CD14-positive monocyte (primary cell): ENCODE measurements around the gene TLCD1. TPM values are rescaled to one million over a fixed set of nuclear protein-coding genes. Genes with fewer than 3 reads are reported as not detected.
A peak's percentile ranks its signal among the peaks of the same experiment; 100 is the strongest.

Source experiments
- DNase-seq, 3 donors: peaks; one replicate each; pipeline ENCODE4 v3.0.0-alpha.2; 2011 to 2022
- H2AFZ ChIP-seq: 2 replicates; pipeline ENCODE4 v1.6.0; 2012; ENCODE audit warnings: mild to moderate bottlenecking, low read depth, low read length, inconsistent platforms; ENCODE audit not compliant: insufficient read depth, poor library complexity, severe bottlenecking
- H3K27ac ChIP-seq, 2 donors: 1 replicate in 1 of 2; 2 replicates in 1 of 2; pipeline ENCODE4 v1.5.1; 2012 to 2013; ENCODE audit warnings: low read length in 2 of 2, control low read depth in 1 of 2, inconsistent platforms in 1 of 2, low read depth in 1 of 2, mild to moderate bottlenecking in 1 of 2
- H3K27me3 ChIP-seq, 2 donors: one replicate each; pipeline versions ENCODE4 v1.6.0 to v1.6.1; 2011 to 2013; ENCODE audit warnings: low read length in 2 of 2; ENCODE audit not compliant: control insufficient read depth in 2 of 2, insufficient read depth in 2 of 2
- H3K36me3 ChIP-seq, 2 donors: replicated peaks in 1 of 2; 1 replicate in 1 of 2; 2 replicates in 1 of 2; pipeline versions ENCODE4 v1.5.1 to v1.6.1; 2012 to 2013; ENCODE audit warnings: low read length in 2 of 2, control low read depth in 1 of 2, inconsistent platforms in 1 of 2, mild to moderate bottlenecking in 1 of 2; ENCODE audit not compliant: insufficient read depth in 2 of 2, control insufficient read depth in 1 of 2
- H3K4me1 ChIP-seq, 2 donors: 1 replicate in 1 of 2; 2 replicates in 1 of 2; pipeline versions ENCODE4 v1.5.1 to v1.6.1; 2012 to 2013; ENCODE audit warnings: low read length in 2 of 2, control low read depth in 1 of 2, inconsistent platforms in 1 of 2, mild to moderate bottlenecking in 1 of 2, moderate library complexity in 1 of 2; ENCODE audit not compliant: insufficient read depth in 2 of 2, control insufficient read depth in 1 of 2
- H3K4me2 ChIP-seq: replicated peaks from 2 replicates; pipeline ENCODE3; 2012; ENCODE audit warnings: low read length, moderate library complexity, mild to moderate bottlenecking; ENCODE audit not compliant: poor library complexity, severe bottlenecking; ENCODE audit errors: extremely low read depth
- H3K4me3 ChIP-seq, 3 experiments: fragments of 200-600 bp in 1 of 3; sonication (generic) in 1 of 3; replicated peaks in 1 of 3; 1 replicate in 2 of 3; 2 replicates in 1 of 3; pipeline ENCODE4 v1.5.1; 2011 to 2013; ENCODE audit warnings: low read length in 3 of 3, mild to moderate bottlenecking in 3 of 3, control low read depth in 2 of 3, low read depth in 2 of 3, inconsistent platforms in 1 of 3, moderate library complexity in 1 of 3
- H3K79me2 ChIP-seq: 2 replicates; pipeline ENCODE4 v1.6.0; 2012; ENCODE audit warnings: mild to moderate bottlenecking, control low read depth, inconsistent platforms, low read length, moderate library complexity; ENCODE audit not compliant: insufficient read depth
- H3K9ac ChIP-seq: 2 replicates; pipeline ENCODE4 v1.6.0; 2017; ENCODE audit warnings: low read length, mild to moderate bottlenecking; ENCODE audit not compliant: insufficient read depth, poor library complexity, severe bottlenecking
- H3K9me3 ChIP-seq, 2 donors: replicated peaks in 1 of 2; 1 replicate in 1 of 2; 2 replicates in 1 of 2; pipeline versions ENCODE4 v1.5.1 to v1.6.1; 2012 to 2013; ENCODE audit warnings: low read length in 2 of 2, control low read depth in 1 of 2; ENCODE audit not compliant: control insufficient read depth in 1 of 2, insufficient read depth in 1 of 2
- H4K20me1 ChIP-seq: 2 replicates; pipeline ENCODE4 v1.6.0; 2012; ENCODE audit warnings: mild to moderate bottlenecking, low read length, control low read depth, moderate library complexity; ENCODE audit not compliant: insufficient read depth
- H3K27ac Mint-ChIP-seq, 7 donors: one replicate each; pipeline ENCODE4 v1.8.0; 2020; ENCODE audit warnings: mild to moderate bottlenecking in 7 of 7, mixed read lengths in 7 of 7, moderate library complexity in 6 of 7, inconsistent platforms in 2 of 7
- H3K27me3 Mint-ChIP-seq, 3 donors: one replicate each; pipeline ENCODE4 v1.8.0; 2021 to 2022; ENCODE audit warnings: low read depth in 3 of 3, mild to moderate bottlenecking in 3 of 3, mixed read lengths in 3 of 3, moderate library complexity in 3 of 3, inconsistent platforms in 1 of 3
- H3K36me3 Mint-ChIP-seq, 2 donors: one replicate each; pipeline ENCODE4 v1.8.0; 2020; ENCODE audit warnings: mixed read lengths in 2 of 2, inconsistent platforms in 1 of 2, mild to moderate bottlenecking in 1 of 2
- H3K4me1 Mint-ChIP-seq: one replicate; pipeline ENCODE4 v1.8.0; 2020; ENCODE audit warnings: mild to moderate bottlenecking, mixed read lengths
- H3K4me3 Mint-ChIP-seq, 2 donors: one replicate each; pipeline ENCODE4 v1.8.0; 2020; ENCODE audit warnings: mild to moderate bottlenecking in 2 of 2, mixed read lengths in 2 of 2, moderate library complexity in 1 of 2
- H3K9me3 Mint-ChIP-seq, 7 donors: one replicate each; pipeline ENCODE4 v1.8.0; 2020 to 2022; ENCODE audit warnings: mixed read lengths in 7 of 7, mild to moderate bottlenecking in 6 of 7, moderate library complexity in 6 of 7, inconsistent platforms in 2 of 7
- CTCF ChIP-seq: fragments of 200-600 bp; IDR thresholded peaks from one replicate; pipeline ENCODE4 v1.8.0; 2022; ENCODE audit warnings: antibody characterized with exemption, mild to moderate bottlenecking
- WGBS: methylation state at CpG from one replicate; pipeline ENCODE4 v1.1.5; 2013; ENCODE audit warnings: missing lambda C conversion rate; ENCODE audit not compliant: insufficient coverage; 5-methylcytosine and 5-hydroxymethylcytosine counted together
- intact Hi-C, 2 donors: fragments of 100-400 bp; cut with micrococcal nuclease; formaldehyde crosslinking; loops; one replicate each; pipeline versions ENCODE4 v1.15.0 to v1.15.1; 2023
- polyA plus RNA-seq, 3 donors: library from polyadenylated mRNA; depleted of rRNA in 1 of 3; unstranded in 2 of 3; stranded (reverse) in 1 of 3; fragments of 300-500 nt in 2 of 3; fragments of >200 nt in 1 of 3; fragmentation: Illumina TruSeq in 2 of 3; gene quantifications; 1 replicate in 2 of 3; 2 replicates in 1 of 3; pipeline ENCODE4 v1.2.3, GENCODE V29; 2012 to 2021

TLCD1 gene
- polyA plus RNA-seq, 3 donors, result 0.79 TPM; not detected in 2

- 0% methylated on average over 6 of the region's 19 CpGs for WGBS
- Mint-ChIP-seq H3K4me1 (peaks cover 34% of the 10 kb centered on the region), H3K27me3 (peaks cover 12 to 32% (median 29%) of the 10 kb centered on the region in 3 donors), H3K9me3 (peaks cover 0 to 8% (median 0%) of the 10 kb centered on the region in 7 donors), H3K27ac (peak overlapping the region in 5 of 7 donors; percentile 21 to 77 (median 48)), H3K36me3 (peaks cover 10 to 14% of the 10 kb centered on the region in 2 donors), H3K4me3 (peak overlapping the region in 1 of 2 donors; percentile 46)
- DNase-seq, result peak; percentile 61 to 87 (median 69)
- Histone ChIP-seq H3K9ac (no peak overlapping the region), H3K4me3 (peak overlapping the region in 1 of 3 experiments; percentile 30), H3K27ac (peak overlapping the region in 1 of 2 donors; percentile 21), H3K4me2 (peak overlapping the region; percentile 38), H3K4me1 (peaks cover 49 to 51% of the 10 kb centered on the region in 2 donors), H3K27me3 (peaks cover 4 to 15% of the 10 kb centered on the region in 2 donors), H3K9me3 (no peaks in the 10 kb centered on the region), H3K36me3 (no peaks in the 10 kb centered on the region), H4K20me1 (peaks cover 13% of the 10 kb centered on the region), H3K79me2 (no peaks in the 10 kb centered on the region), H2AFZ (no peak overlapping the region)
- intact Hi-C loops, result loop anchor here (1.0 to 10.0 kb wide), 3 partner anchors 11 to 213 kb away; partner anchors contain the start of genes PHF12 (in 1 of the 2) and TLCD1 (in 1 of the 2)
- no peak for TF ChIP-seq CTCF
Observed at GRCh38 chr17:28741358-28742349, 15.6 kb upstream of the TLCD1 start.
